ENCODE data around the gene C16orf54. TPM values are rescaled to one million over a fixed set of nuclear protein-coding genes. Genes with fewer than 3 reads are reported as not detected.
A peak's percentile ranks its signal among the peaks of the same experiment; 100 is the strongest.
"Not testable (repeated sequence)": the region's sequence is repeated elsewhere in the genome, so short reads cannot be mapped to it uniquely, and the experiment has no call there.

Gene C16orf54
- total RNA-seq, 1 experiment from 2014 or later: 0.86 TPM

DNA sequence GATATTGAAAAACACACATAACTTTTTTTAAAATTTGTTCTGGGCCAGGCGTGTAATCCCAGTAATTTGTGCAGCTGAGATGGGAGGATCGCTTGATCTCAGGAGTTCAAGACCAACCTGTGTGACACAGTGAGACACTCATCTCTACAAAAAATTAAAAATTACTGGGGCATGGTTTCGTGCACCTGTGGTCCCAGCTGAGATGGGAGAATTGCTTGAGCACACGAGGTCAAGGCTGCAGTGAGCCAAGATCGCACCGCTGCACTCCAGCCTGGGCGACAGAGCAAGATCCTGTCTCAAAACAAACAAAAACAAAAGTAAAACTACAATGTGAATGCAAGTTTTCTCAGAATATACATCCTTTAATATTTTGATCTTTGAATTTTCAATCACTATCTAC lies 15.1 kb downstream of the C16orf54 start:
- Histone ChIP-seq H3K9me3 (ENCODE audit: low read length) (no peaks in the 10 kb centered on the region), H3K27me3 (ENCODE audit: low read length) (no peaks in the 10 kb centered on the region), H3K36me3 (ENCODE audit: insufficient read depth, low read length) (no peaks in the 10 kb centered on the region), H3K79me2 (ENCODE audit: low read length) (no peaks in the 10 kb centered on the region), H2AFZ (ENCODE audit: low read length) (no peak overlapping the region), H3K4me1 (ENCODE audit: low read length) (peaks cover 8% of the 10 kb centered on the region), H3K9ac (ENCODE audit: low read length) (no peak overlapping the region), H4K20me1 (ENCODE audit: insufficient read depth, low read depth, low read length) (no peaks in the 10 kb centered on the region), H3K9me2 (replicated peaks; ENCODE audit: insufficient read depth, low read length) (no peaks in the 10 kb centered on the region), H3K27ac (ENCODE audit: low read length) (no peak overlapping the region), H3K4me2 (ENCODE audit: low read depth, low read length, poor library complexity, severe bottlenecking) (peak overlapping the region; percentile 7), H3K4me3 (ENCODE audit: low read length) (no peak overlapping the region)
- no peak for DNase-seq

DNA sequence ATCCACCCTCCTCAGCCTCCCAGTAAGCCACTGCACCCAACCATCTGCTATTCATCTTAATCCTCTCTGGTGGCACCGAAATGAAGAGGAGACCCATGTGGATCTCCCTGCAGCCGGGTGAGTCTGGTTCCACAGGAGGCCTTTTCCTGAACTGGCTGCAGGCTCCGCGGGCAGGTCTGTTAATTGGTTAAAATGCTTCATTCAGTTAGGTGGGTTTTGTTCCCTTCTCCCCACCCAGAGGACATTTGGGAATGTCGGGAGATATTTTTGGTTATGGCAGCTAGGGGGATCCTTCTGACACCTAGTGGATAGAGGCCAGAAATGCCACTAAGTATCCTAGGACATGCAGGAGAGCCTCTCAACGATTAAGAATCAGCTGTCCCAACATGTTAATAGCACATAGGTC lies 16.7 kb downstream of the C16orf54 start:
- Histone ChIP-seq H4K20me1 (ENCODE audit: insufficient read depth, low read depth, low read length) (no peaks in the 10 kb centered on the region), H3K36me3 (ENCODE audit: insufficient read depth, low read length) (no peaks in the 10 kb centered on the region), H3K9me3 (ENCODE audit: low read length) (no peaks in the 10 kb centered on the region), H3K4me1 (ENCODE audit: low read length) (peaks cover 8% of the 10 kb centered on the region), H3K4me2 (ENCODE audit: low read depth, low read length, poor library complexity, severe bottlenecking) (no peak overlapping the region), H3K9ac (ENCODE audit: low read length) (no peak overlapping the region), H3K27me3 (ENCODE audit: low read length) (no peaks in the 10 kb centered on the region), H3K79me2 (ENCODE audit: low read length) (no peaks in the 10 kb centered on the region), H3K27ac (ENCODE audit: low read length) (no peak overlapping the region), H3K9me2 (replicated peaks; ENCODE audit: insufficient read depth, low read length) (no peaks in the 10 kb centered on the region), H3K4me3 (ENCODE audit: low read length) (no peak overlapping the region), H2AFZ (ENCODE audit: low read length) (no peak overlapping the region)
- DNase-seq: no peak

DNA sequence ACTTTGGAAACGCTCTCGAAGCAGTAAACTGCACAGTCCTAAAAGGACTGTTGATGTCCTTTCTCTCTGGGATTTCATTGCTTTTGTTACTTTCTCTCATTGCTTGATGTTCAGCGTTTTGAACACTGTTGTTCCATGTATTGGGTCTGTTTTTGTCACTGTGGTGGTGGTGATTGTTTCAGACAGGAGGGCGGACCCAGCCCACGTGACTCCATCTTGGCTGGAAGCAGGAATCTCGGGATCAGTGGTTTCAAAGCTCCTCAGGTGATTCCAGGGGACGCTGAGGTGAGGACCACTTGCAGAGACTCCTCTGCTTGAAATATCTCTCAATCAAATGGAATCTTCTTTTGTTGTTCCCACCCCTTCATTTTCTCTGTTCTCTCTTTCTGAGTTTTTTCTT lies 18.3 kb downstream of the C16orf54 start:
- H3K27me3 ChIP-seq (ENCODE audit: low read length): no peaks in the 10 kb centered on the region
- no peak overlapping the region for H3K27ac ChIP-seq (ENCODE audit: low read length)
- H3K9ac ChIP-seq (ENCODE audit: low read length): no peak overlapping the region
- no peaks in the 10 kb centered on the region for H4K20me1 ChIP-seq (ENCODE audit: insufficient read depth, low read depth, low read length)
- H3K4me3 ChIP-seq (ENCODE audit: low read length): no peak overlapping the region
- no peaks in the 10 kb centered on the region for H3K9me2 ChIP-seq (replicated peaks; ENCODE audit: insufficient read depth, low read length)
- H2AFZ ChIP-seq (ENCODE audit: low read length): no peak overlapping the region
- no peaks in the 10 kb centered on the region for H3K79me2 ChIP-seq (ENCODE audit: low read length)
- no peaks in the 10 kb centered on the region for H3K36me3 ChIP-seq (ENCODE audit: insufficient read depth, low read length)
- DNase-seq: no peak
- peaks cover 8% of the 10 kb centered on the region for H3K4me1 ChIP-seq (ENCODE audit: low read length)
- no peaks in the 10 kb centered on the region for H3K9me3 ChIP-seq (ENCODE audit: low read length)
- H3K4me2 ChIP-seq (ENCODE audit: low read depth, low read length, poor library complexity, severe bottlenecking): no peak overlapping the region

DNA sequence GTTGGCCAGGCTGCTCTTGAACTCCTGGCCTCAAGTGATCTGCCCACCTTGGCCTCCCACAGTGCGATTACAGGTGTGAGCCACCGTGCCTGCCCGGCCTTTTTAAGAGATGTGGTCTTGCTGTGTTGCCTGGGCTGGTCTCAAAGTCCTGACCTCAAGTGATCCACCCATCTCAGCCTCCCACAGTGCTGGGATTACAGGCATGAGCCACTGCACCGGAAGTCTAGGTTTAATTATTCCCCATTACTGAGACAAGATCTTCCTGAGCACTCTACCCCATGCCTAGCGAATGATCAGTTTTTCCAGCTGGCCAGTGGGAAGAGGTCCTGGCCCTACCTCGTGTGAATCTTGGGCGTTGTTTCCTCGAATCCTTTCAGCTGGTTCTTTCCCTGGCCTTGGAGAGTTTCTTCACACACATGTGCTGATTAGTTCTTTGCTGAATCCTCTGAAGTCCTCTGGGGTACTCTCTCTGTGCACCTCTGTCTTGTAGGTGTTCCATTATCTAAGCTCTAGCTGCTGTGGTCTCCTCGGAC lies 18.9 kb downstream of the C16orf54 start:
- H3K4me3 ChIP-seq (ENCODE audit: low read length): no peak overlapping the region
- no peak overlapping the region for H2AFZ ChIP-seq (ENCODE audit: low read length)
- H3K9me2 ChIP-seq (replicated peaks; ENCODE audit: insufficient read depth, low read length): no peaks in the 10 kb centered on the region
- H3K9ac ChIP-seq (ENCODE audit: low read length): no peak overlapping the region
- no peaks in the 10 kb centered on the region for H3K36me3 ChIP-seq (ENCODE audit: insufficient read depth, low read length)
- H4K20me1 ChIP-seq (ENCODE audit: insufficient read depth, low read depth, low read length): no peaks in the 10 kb centered on the region
- no peaks in the 10 kb centered on the region for H3K9me3 ChIP-seq (ENCODE audit: low read length)
- H3K79me2 ChIP-seq (ENCODE audit: low read length): no peaks in the 10 kb centered on the region
- no peaks in the 10 kb centered on the region for H3K27me3 ChIP-seq (ENCODE audit: low read length)
- no peak for DNase-seq
- H3K4me1 ChIP-seq (ENCODE audit: low read length): peaks cover 8% of the 10 kb centered on the region
- no peak overlapping the region for H3K27ac ChIP-seq (ENCODE audit: low read length)
- H3K4me2 ChIP-seq (ENCODE audit: low read depth, low read length, poor library complexity, severe bottlenecking): no peak overlapping the region

DNA sequence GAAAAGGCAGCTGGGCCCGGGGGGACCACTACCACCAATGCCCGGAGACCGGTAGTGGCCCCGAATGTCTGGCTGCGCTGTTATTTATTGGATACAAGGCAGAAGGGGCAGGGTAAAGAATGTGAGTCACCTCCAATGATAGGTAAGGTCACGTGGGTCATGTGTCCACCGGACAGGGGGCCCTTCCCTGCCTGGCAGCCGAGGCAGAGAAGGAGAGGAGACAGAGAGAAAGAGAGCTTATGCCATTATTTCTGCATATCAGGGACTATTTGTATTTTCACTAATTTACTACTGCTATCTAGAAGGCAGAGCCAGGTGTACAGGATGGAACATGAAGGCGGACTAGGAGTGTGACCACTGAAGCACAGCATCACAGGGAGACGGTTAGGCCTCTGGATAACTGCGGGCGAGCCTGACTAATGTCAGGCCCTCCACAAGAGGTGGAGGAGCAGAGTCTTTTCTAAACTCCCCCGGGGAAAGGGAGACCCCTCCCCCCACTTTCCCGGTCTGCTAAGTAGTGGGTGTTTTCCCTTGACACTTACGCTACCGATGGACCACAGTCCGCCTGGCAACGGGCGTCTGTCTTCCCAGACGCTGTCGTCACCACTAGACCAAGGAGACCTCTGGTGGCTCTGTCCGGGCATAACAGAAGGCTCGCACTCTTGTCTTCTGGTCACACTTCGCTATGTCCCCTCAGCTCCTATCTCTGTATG lies 24.5 kb downstream of the C16orf54 start:
- H3K9me2 ChIP-seq (replicated peaks; ENCODE audit: insufficient read depth, low read length); H3K27ac ChIP-seq (ENCODE audit: low read length); H3K4me3 ChIP-seq (ENCODE audit: low read length); H4K20me1 ChIP-seq (ENCODE audit: insufficient read depth, low read depth, low read length); H3K4me2 ChIP-seq (ENCODE audit: low read depth, low read length, poor library complexity, severe bottlenecking); H3K36me3 ChIP-seq (ENCODE audit: insufficient read depth, low read length); H3K27me3 ChIP-seq (ENCODE audit: low read length); H3K9ac ChIP-seq (ENCODE audit: low read length); H3K9me3 ChIP-seq (ENCODE audit: low read length); H3K79me2 ChIP-seq (ENCODE audit: low read length); H2AFZ ChIP-seq (ENCODE audit: low read length); H3K4me1 ChIP-seq (ENCODE audit: low read length): not testable (repeated sequence)
- peak; percentile 75 for DNase-seq

DNA sequence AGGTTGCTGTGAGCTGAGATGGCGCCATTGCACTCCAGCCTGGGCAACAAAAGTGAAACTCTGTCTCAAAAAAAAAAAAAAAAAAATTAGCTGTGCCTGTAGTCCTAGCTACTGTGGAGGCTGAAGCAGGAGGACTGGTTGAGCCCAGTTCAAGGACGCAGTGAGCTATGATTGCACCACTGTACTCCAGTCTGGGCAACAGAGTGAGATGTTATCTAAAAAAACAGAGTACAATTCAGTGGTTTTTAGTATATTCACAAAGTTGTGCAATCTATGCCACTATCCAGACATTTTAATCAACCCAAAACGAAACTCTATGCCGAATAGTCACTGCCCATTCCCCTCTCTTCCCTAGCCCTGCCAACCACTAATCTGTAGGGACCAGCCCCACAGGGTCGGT lies 25.1 kb downstream of the C16orf54 start:
- no peak for DNase-seq
- Histone ChIP-seq H4K20me1 (ENCODE audit: insufficient read depth, low read depth, low read length) (no peaks in the 10 kb centered on the region), H3K9me2 (replicated peaks; ENCODE audit: insufficient read depth, low read length) (no peaks in the 10 kb centered on the region), H2AFZ (ENCODE audit: low read length) (no peak overlapping the region), H3K4me1 (ENCODE audit: low read length) (no peaks in the 10 kb centered on the region), H3K79me2 (ENCODE audit: low read length) (no peaks in the 10 kb centered on the region), H3K4me2 (ENCODE audit: low read depth, low read length, poor library complexity, severe bottlenecking) (no peak overlapping the region), H3K27me3 (ENCODE audit: low read length) (no peaks in the 10 kb centered on the region), H3K36me3 (ENCODE audit: insufficient read depth, low read length) (no peaks in the 10 kb centered on the region), H3K4me3 (ENCODE audit: low read length) (no peak overlapping the region), H3K9me3 (ENCODE audit: low read length) (no peaks in the 10 kb centered on the region), H3K27ac (ENCODE audit: low read length) (no peak overlapping the region), H3K9ac (ENCODE audit: low read length) (no peak overlapping the region)

DNA sequence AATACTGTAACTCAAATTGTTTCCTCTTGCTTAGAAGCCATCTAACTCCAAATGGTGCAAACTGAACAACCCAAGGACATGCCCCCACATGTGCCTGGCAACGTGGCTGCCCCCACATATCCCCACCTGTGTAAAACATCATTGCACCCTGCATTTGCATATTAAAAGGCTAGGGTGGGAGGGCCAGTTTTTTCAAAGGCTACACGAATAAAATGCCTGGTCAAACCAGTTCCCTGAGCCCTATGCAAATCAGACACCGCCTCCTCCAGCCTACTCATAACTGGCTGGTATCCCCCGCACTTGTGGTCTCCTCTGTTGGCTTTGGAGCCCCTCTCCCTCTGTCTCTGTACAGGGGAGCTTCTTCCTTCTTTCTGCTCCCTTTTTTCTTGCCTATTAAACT lies 26.7 kb downstream of the C16orf54 start:
- no peaks in the 10 kb centered on the region for H4K20me1 ChIP-seq (ENCODE audit: insufficient read depth, low read depth, low read length)
- H3K27me3 ChIP-seq (ENCODE audit: low read length): no peaks in the 10 kb centered on the region
- H2AFZ ChIP-seq (ENCODE audit: low read length): no peak overlapping the region
- no peak for DNase-seq
- H3K27ac ChIP-seq (ENCODE audit: low read length): no peak overlapping the region
- no peaks in the 10 kb centered on the region for H3K36me3 ChIP-seq (ENCODE audit: insufficient read depth, low read length)
- no peak overlapping the region for H3K4me3 ChIP-seq (ENCODE audit: low read length)
- H3K4me1 ChIP-seq (ENCODE audit: low read length): peaks cover 3% of the 10 kb centered on the region; the same call in 1 of the 2 replicates
- no peaks in the 10 kb centered on the region for H3K9me3 ChIP-seq (ENCODE audit: low read length)
- no peak overlapping the region for H3K4me2 ChIP-seq (ENCODE audit: low read depth, low read length, poor library complexity, severe bottlenecking)
- H3K9ac ChIP-seq (ENCODE audit: low read length): no peak overlapping the region
- H3K9me2 ChIP-seq (replicated peaks; ENCODE audit: insufficient read depth, low read length): no peaks in the 10 kb centered on the region
- no peaks in the 10 kb centered on the region for H3K79me2 ChIP-seq (ENCODE audit: low read length)

DNA sequence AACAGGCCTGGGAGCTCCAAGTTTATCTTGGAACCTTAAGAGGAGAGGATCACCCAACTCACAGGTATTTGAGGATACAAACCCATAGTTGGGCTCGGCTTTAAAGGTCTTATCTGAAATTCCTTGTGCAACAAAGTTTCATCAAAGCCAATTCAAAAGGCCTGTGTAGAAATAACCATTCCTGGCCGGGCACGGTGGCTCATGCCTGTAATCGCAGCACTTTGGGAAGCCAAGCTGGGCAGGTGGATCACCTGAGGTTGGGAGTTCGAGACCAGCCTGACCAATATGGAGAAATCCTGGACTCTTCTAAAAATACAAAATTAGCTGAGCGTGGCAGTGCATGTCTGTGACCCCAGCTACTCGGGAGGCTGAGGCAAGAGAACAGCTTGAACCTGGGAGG lies 28.7 kb downstream of the C16orf54 start:
- DNase-seq: no peak
- Histone ChIP-seq H3K4me1 (ENCODE audit: low read length) (peaks cover 3% of the 10 kb centered on the region; the same call in 1 of the 2 replicates), H4K20me1 (ENCODE audit: insufficient read depth, low read depth, low read length) (no peaks in the 10 kb centered on the region), H3K9me2 (replicated peaks; ENCODE audit: insufficient read depth, low read length) (no peaks in the 10 kb centered on the region), H3K27ac (ENCODE audit: low read length) (no peak overlapping the region), H3K4me2 (ENCODE audit: low read depth, low read length, poor library complexity, severe bottlenecking) (no peak overlapping the region), H3K36me3 (ENCODE audit: insufficient read depth, low read length) (no peaks in the 10 kb centered on the region), H2AFZ (ENCODE audit: low read length) (no peak overlapping the region), H3K9me3 (ENCODE audit: low read length) (no peaks in the 10 kb centered on the region), H3K79me2 (ENCODE audit: low read length) (no peaks in the 10 kb centered on the region), H3K4me3 (ENCODE audit: low read length) (no peak overlapping the region), H3K27me3 (ENCODE audit: low read length) (no peaks in the 10 kb centered on the region), H3K9ac (ENCODE audit: low read length) (no peak overlapping the region)

Data from Karpas-422 (cell line).